NCI-H146 treated with DMSO at 0.1 percent for 48 hours (cell line): ENCODE measurements around the gene MAP2K5.
A peak's percentile ranks its signal among the peaks of the same experiment; 100 is the strongest.

ENCODE experiments used
- DNase-seq: peaks from one replicate; lab custom pipeline; 2025; ENCODE audit not compliant: unreplicated experiment; lab: John Stamatoyannopoulos, UW

The MAP2K5 gene

GRCh38 chr15:67832897-67833709 lies 290.6 kb downstream of the MAP2K5 start:
- no peak for DNase-seq

GRCh38 chr15:67833710-67834511 lies 291.4 kb downstream of the MAP2K5 start:
- DNase-seq: no peak

- DNase-seq: no peak
Measured at GRCh38 chr15:67834581-67835296, 292.2 kb downstream of the MAP2K5 start.

GRCh38 chr15:67835297-67836133 lies 293.0 kb downstream of the MAP2K5 start:
- DNase-seq: no peak

GRCh38 chr15:67836134-67836455 lies 293.6 kb downstream of the MAP2K5 start:
- DNase-seq: no peak

GRCh38 chr15:67836477-67836876 lies 294.0 kb downstream of the MAP2K5 start:
- DNase-seq: no peak

- DNase-seq: no peak
Measured at GRCh38 chr15:67836955-67837354, 294.5 kb downstream of the MAP2K5 start.

- peak; percentile 40 for DNase-seq
Measured at GRCh38 chr15:67838789-67839332, 296.4 kb downstream of the MAP2K5 start.

- DNase-seq: peak; percentile 77
Measured at GRCh38 chr15:67839499-67839928, 297.0 kb downstream of the MAP2K5 start.

- DNase-seq: peak; percentile 77
Measured at GRCh38 chr15:67839929-67840748, 297.6 kb downstream of the MAP2K5 start, which contains the start of gene RNU6-1. Gene RNU6-1, minus strand, starts transcription at chr15:67840045.

GRCh38 chr15:67840749-67841512 lies 298.4 kb downstream of the MAP2K5 start:
- DNase-seq: peak; percentile 5

GRCh38 chr15:67841513-67841762 lies 298.9 kb downstream of the MAP2K5 start:
- DNase-seq: no peak

GRCh38 chr15:67843092-67843501 lies 300.6 kb downstream of the MAP2K5 start:
- DNase-seq: no peak

- no peak for DNase-seq
Measured at GRCh38 chr15:67843571-67844387, 301.3 kb downstream of the MAP2K5 start.

- no peak for DNase-seq
Measured at GRCh38 chr15:67845974-67846373, 303.5 kb downstream of the MAP2K5 start.

GRCh38 chr15:67849538-67849937 lies 307.0 kb downstream of the MAP2K5 start:
- DNase-seq: no peak

GRCh38 chr15:67850336-67850735 lies 307.8 kb downstream of the MAP2K5 start:
- no peak for DNase-seq

GRCh38 chr15:67850994-67851571 lies 308.6 kb downstream of the MAP2K5 start:
- no peak for DNase-seq
